ENCODE data around the gene LRRC10B.

The LRRC10B gene

GRCh38 chr11:61486011-61486620 lies 22.4 kb upstream of the LRRC10B start:
- in situ Hi-C loops (cut with HindIII; ENCODE audit: low sequenced_read_pairs): no loop called here

DNA sequence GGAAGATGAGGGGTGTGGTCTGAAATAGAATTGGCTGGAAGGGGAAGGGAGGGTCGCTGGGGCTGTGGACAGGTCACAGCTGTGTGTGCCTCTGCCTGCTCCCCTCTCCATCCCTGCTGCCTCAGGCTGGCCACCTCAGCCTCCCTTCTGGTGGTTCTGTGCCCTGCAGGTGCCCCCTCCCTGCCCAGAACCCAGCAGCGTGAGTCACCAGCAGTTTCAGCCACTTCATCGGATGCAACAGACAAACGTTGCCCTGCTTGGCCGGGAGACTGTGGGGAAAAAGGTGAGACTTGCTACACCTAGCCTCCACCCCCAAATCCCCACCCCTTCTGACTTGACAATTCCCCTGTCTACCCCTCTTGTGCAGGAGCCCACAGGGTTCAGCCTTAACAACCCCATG lies 21.8 kb upstream of the LRRC10B start:
- in situ Hi-C loops (cut with HindIII; ENCODE audit: low sequenced_read_pairs): no loop called here

- in situ Hi-C loops (cut with HindIII; ENCODE audit: low sequenced_read_pairs): no loop called here
These were observed 21.1 kb upstream of the LRRC10B start for GRCh38 chr11:61487342-61488025.

GRCh38 chr11:61488651-61489291 lies 19.8 kb upstream of the LRRC10B start:
- in situ Hi-C loops (cut with HindIII; ENCODE audit: low sequenced_read_pairs): no loop called here

GRCh38 chr11:61489833-61490721 lies 18.5 kb upstream of the LRRC10B start:
- in situ Hi-C loops (cut with HindIII; ENCODE audit: low sequenced_read_pairs): no loop called here

DNA sequence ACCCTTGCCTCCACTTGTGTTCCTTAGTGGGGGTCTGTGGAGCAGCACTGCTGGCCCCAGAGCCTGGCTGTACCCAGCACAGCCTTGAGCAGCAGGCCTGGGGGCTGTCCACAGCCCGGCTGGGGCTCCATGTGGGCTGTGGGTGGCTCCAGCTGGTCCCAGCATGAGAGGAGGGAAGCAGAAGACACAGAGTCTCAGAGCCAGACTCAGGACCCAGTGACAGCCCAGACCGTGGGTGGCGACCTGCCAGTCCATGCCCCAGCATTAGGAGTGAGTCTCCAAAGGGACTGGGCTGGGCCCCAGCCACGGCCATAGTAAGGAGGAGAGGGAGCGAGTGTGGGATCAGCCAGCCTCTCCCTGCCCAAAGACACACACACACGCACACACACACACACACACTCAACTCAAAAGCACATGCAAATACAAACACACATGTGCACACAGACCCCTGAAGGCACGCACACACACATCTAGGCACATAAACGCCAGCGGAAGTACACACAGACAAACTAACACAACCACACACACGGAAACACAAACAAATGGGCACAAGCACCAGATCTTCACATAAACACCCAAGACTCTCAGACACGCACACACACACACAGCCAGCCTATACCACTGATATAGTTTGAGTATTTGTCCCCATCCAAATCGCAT lies 16.7 kb upstream of the LRRC10B start:
- in situ Hi-C loops (cut with HindIII; ENCODE audit: low sequenced_read_pairs): no loop called here

DNA sequence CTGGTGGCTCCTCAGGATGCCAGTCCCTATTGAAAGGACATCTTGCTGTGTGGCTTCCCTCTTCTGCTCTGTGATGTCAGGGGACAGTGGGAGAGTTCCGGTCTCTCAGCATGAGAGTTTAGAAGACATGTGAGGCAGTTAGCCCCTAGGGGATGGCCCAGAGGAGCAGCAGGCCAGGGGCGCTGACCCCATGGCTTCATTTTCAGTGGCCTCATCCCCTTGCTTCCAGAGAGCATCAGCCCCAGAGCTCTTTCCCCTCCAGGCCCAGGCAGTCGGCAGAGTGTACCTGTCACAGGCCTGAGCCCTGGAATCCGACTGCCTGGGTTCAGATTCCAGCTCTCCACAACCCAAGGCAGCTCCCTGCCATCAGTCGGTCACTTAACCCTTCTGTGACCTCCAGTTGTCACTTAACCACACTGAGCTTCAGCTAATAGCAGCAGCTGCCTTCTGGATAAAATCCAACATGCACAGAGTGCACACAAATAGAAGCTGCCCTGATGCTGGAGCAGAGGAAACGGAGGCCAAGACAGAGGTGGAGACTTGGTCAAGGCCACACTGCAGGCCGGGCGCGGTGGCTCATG lies 14.1 kb upstream of the LRRC10B start:
- in situ Hi-C loops (cut with HindIII; ENCODE audit: low sequenced_read_pairs): no loop called here

- in situ Hi-C loops (cut with HindIII; ENCODE audit: low sequenced_read_pairs): no loop called here
These were observed 12.5 kb upstream of the LRRC10B start for GRCh38 chr11:61495801-61496601.

DNA sequence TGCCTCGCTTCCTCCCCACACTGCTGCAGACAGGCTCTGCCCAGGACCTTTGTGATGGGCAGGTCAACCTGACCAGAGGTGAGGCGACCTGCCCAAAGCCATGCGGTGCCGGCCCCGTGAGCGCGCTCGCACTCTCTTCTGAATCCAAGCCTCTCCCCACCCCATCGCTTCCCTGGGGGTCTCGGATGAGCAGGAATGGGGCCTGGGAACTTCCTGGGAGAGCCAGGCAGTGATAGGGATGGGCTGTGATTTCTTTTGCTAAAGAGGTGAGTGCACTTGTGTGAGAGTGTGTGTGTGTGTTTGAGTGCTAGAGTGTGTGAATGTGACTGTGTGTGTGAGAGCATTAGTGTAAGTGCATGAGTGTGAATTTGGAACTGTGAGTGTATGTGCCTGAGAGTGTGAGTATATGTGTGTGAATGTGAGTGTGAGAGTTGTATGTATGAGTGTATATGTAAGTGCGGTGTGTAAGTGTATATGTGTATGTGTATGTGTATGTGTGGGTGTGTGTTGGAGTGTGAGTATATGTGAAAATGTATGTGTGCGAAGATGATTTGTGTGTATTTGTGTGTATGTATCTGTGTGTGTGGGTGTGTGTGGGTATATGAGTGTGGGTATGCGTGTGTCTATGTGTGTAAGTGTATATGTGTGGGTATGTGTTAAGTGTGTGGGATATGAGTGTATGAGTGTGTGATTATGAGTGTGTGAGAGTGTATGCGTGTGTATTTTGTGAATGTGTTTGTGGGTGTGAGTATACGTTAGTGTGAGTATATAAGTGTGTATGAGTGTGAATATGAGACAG lies 11.7 kb upstream of the LRRC10B start:
- in situ Hi-C loops (cut with HindIII; ENCODE audit: low sequenced_read_pairs): no loop called here

- in situ Hi-C loops (cut with HindIII; ENCODE audit: low sequenced_read_pairs): no loop called here
These were observed 11.1 kb upstream of the LRRC10B start for GRCh38 chr11:61497473-61497872.

DNA sequence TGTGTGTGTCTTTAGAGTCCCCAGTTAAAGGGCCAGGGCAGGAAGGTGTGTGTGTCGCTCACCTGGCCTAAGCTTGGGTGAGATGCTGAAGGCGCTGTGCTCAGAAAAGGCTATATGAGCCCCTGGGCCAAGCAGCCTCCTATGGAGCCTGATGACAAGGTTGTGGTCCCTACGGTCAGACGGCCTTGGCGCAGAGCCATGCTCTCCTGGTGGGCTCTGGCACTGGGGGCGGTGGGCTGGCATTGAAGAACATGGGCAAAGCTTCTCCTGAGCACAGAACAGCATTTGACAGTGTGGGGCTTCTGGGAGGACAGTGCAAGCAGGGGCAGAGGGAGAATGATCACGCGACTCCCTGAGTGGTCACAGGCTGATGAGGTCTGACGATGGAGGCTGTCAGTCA lies 10.7 kb upstream of the LRRC10B start:
- in situ Hi-C loops (cut with HindIII; ENCODE audit: low sequenced_read_pairs): no loop called here

- in situ Hi-C loops (cut with HindIII; ENCODE audit: low sequenced_read_pairs): no loop called here
These were observed 9.7 kb upstream of the LRRC10B start for GRCh38 chr11:61498767-61499341.

DNA sequence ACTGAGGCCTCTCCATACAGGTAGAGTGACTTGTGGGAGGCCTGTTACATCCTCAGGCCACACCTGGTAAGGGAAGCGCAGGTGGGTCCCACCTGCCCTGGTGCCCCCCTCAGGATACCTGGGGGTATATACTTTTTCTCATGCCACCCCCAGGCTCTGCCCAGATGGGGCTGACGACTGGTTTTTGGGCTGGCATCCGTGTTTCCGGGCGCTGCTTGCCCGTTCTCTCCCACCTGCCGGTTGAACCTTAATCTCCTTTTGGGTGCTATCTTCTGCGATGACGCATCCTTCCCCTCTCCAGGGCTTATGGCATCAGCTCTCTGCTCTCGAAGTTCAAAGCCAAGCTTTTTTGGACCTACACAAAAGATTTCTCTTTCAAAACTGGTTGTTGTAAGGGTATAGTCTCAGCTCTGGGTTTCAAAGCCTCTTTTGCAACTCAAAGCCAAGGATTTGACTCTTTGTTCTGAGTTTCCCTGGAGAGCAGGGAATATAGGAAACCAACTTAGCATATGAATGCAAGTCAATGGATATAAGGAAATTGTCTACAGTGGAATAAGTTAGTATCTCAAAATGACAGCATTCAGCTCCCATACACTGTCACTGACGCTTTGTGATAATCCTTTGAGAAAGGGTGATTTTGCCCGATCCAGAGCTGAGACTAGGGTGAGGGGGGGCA lies 8.6 kb upstream of the LRRC10B start:
- in situ Hi-C loops (cut with HindIII; ENCODE audit: low sequenced_read_pairs): no loop called here

DNA sequence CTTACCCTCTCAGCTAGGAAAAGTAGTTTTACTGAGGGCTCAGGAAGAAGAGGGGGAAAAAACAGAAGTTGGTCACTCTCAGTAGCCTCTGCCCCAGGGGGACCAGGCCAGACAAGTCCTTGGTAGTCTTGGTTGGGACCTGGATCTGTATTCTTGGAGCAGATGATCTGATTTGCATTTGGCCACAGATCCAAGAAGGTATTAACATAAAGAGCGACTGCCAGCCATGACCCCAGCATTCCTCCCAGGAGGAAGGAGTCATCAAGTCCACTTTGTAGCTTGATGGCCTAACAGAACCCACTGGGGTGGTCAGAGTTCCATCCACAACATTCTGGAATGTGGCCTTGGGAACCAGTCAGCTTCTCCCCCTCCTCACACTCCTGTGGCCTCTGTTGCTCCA lies 6.0 kb upstream of the LRRC10B start:
- in situ Hi-C loops (cut with HindIII; ENCODE audit: low sequenced_read_pairs): no loop called here

GRCh38 chr11:61503135-61503770 lies 5.3 kb upstream of the LRRC10B start:
- in situ Hi-C loops (cut with HindIII; ENCODE audit: low sequenced_read_pairs): no loop called here

DNA sequence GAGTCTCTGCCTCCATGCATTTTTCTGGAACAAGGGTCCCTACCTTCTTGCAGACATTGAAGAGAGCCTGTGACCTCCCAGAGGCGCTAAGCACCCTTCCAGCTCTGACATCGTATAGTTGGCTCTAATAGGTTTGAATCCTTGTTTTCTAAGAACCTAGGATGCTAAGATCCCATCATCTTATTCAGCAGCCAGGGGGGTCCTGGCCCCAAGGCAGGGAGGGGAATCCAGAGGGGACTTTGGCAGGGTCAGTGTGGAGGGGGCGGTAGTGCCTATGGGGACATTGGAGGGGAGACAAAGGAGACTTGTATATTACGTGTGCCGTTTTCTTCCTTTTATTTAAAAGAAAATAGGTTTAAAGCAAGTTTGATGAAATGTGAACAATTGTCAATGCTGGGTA lies 3.4 kb upstream of the LRRC10B start:
- in situ Hi-C loops (cut with HindIII; ENCODE audit: low sequenced_read_pairs): no loop called here

- in situ Hi-C loops (cut with HindIII; ENCODE audit: low sequenced_read_pairs): no loop called here
These were observed 2.9 kb upstream of the LRRC10B start for GRCh38 chr11:61505640-61506155.
